Right lobe of liver (tissue), 6 donors: ENCODE data around the gene PPP4R2. TPM values are rescaled to one million over a fixed set of nuclear protein-coding genes. Genes with fewer than 3 reads are reported as not detected.
A peak's percentile ranks its signal among the peaks of the same experiment; 100 is the strongest.

Source experiments
- ATAC-seq, 4 donors: fragments of 200-7000 bp; cut with Tn5 transposase; one replicate each; pipeline ENCODE4 v1.9.1; 2020; ENCODE audit warnings: mild to moderate bottlenecking in 4 of 4, moderate library complexity in 4 of 4
- DNase-seq, 3 donors: peaks; one replicate each; pipeline ENCODE4 v3.0.0-alpha.2; 2020
- H3K27ac ChIP-seq, 3 donors: fragments of 200-600 bp; one replicate each; pipeline ENCODE4 v1.8.0; 2022
- H3K27me3 ChIP-seq, 2 donors: fragments of 200-600 bp; one replicate each; pipeline ENCODE4 v1.8.0; 2022
- H3K36me3 ChIP-seq, 4 donors: fragments of 200-600 bp; sonication (generic) in 1 of 4; one replicate each; pipeline versions ENCODE4 v1.5.1 to v1.8.0; 2017 to 2022; ENCODE audit warnings: control low read depth in 1 of 4
- H3K4me1 ChIP-seq, 4 donors: fragments of 200-600 bp; sonication (generic) in 1 of 4; one replicate each; pipeline versions ENCODE4 v1.5.1 to v1.8.0; 2017 to 2022; ENCODE audit warnings: control low read depth in 1 of 4
- H3K4me3 ChIP-seq, 3 donors: fragments of 200-600 bp; one replicate each; pipeline ENCODE4 v1.8.0; 2022
- H3K9me3 ChIP-seq, 4 donors: fragments of 200-600 bp; sonication (generic) in 1 of 4; one replicate each; pipeline versions ENCODE4 v1.5.1 to v1.8.0; 2017 to 2022; ENCODE audit warnings: control low read depth in 1 of 4
- CTCF ChIP-seq, 4 donors: fragments of 200-600 bp in 3 of 4; fragments of 450-650 bp in 1 of 4; IDR thresholded peaks; one replicate each; pipeline versions ENCODE4 v1.5.1 to v1.8.0; 2016 to 2022; ENCODE audit warnings: antibody characterized with exemption in 4 of 4, mild to moderate bottlenecking in 2 of 4
- POLR2A ChIP-seq: fragments of 450-650 bp; IDR thresholded peaks from one replicate; pipeline ENCODE4 v1.6.1; 2017; ENCODE audit warnings: antibody characterized with exemption, mild to moderate bottlenecking
- WGBS: methylation state at CpG from one replicate; pipeline ENCODE4 v1.1.6; 2018; ENCODE audit warnings: low coverage, low lambda C conversion rate; ENCODE audit not compliant: insufficient coverage; ENCODE audit errors: missing lambda C conversion rate; 5-methylcytosine and 5-hydroxymethylcytosine counted together
- intact Hi-C, 2 donors: fragments of 100-400 bp; cut with DNase I; formaldehyde crosslinking; loops; one replicate each; pipeline versions ENCODE4 v1.11.2 to v1.14.1; 2022
- total RNA-seq, 6 experiments: library from RNA; depleted of rRNA in 2 of 6; stranded (reverse); fragments of >200 nt in 2 of 6; fragmentation: NEBNext Ultra II Directional in 3 of 6; extraction: Animal tissue kit (Norgen Biotek cat#: 25700) in 3 of 6; gene quantifications; one replicate each; pipeline versions ENCODE4 v1.1.0 to v1.2.4, GENCODE V29; 2016 to 2023
- donor health status: DM: no; HTN: yes; CAD: no.
- donor health status: DM: no; HTN: no; CAD: no.
- donor health status: DM: no; HTN: no; CAD: no.
- donor health status: DM: no; HTN: yes; CAD: no.
- donor health status: DM: no; HTN: yes; CAD: no.

PPP4R2 gene
- total RNA-seq, 6 experiments from 2014 or later = 23.7 to 56.1 (median 42.3) TPM

- Histone ChIP-seq H3K27ac (no peak overlapping the region), H3K9me3 (no peaks in the 10 kb centered on the region), H3K36me3 (no peaks in the 10 kb centered on the region), H3K4me1 (peaks cover 0 to 41% (median 10%) of the 10 kb centered on the region in 4 donors), H3K27me3 (no peaks in the 10 kb centered on the region), H3K4me3 (no peak overlapping the region)
- peak; percentile 11 to 31 (median 18) for ATAC-seq
- TF ChIP-seq POLR2A = no peak
- TF ChIP-seq CTCF (IDR thresholded peaks at IDR 0.05) = no peak
- intact Hi-C loops = no loop called here
- 64% methylated on average over 3 of the region's 3 CpGs for WGBS
- DNase-seq = no peak
These were observed 40.3 kb downstream of the PPP4R2 start for GRCh38 chr3:73036694-73037591.

- H3K4me1 ChIP-seq = peaks cover 0 to 27% (median 7%) of the 10 kb centered on the region in 4 donors
- ATAC-seq (no peak), DNase-seq (no peak)
- no peak for TF ChIP-seq CTCF (IDR thresholded peaks at IDR 0.05)
- TF ChIP-seq POLR2A = no peak
- H3K36me3 ChIP-seq = no peaks in the 10 kb centered on the region
- H3K27ac ChIP-seq = no peak overlapping the region
- 30% methylated on average over 3 of the region's 3 CpGs for WGBS
- H3K9me3 ChIP-seq = no peaks in the 10 kb centered on the region
- no peaks in the 10 kb centered on the region for H3K27me3 ChIP-seq
- intact Hi-C loops = no loop called here
- no peak overlapping the region for H3K4me3 ChIP-seq
These were observed 44.9 kb downstream of the PPP4R2 start for GRCh38 chr3:73041537-73041936.

- intact Hi-C loops = no loop called here
- H3K4me1 ChIP-seq = peaks cover 0 to 10% (median 0%) of the 10 kb centered on the region in 4 donors
- no peak for ATAC-seq
- no peak for DNase-seq
- 58% methylated on average over 1 of the region's 1 CpG for WGBS
- no peak overlapping the region for H3K27ac ChIP-seq
- no peaks in the 10 kb centered on the region for H3K9me3 ChIP-seq
- no peaks in the 10 kb centered on the region for H3K27me3 ChIP-seq
- no peak for TF ChIP-seq CTCF (IDR thresholded peaks at IDR 0.05)
- TF ChIP-seq POLR2A = no peak
- H3K36me3 ChIP-seq = no peaks in the 10 kb centered on the region
- no peak overlapping the region for H3K4me3 ChIP-seq
These were observed 46.8 kb downstream of the PPP4R2 start for GRCh38 chr3:73043414-73043813.

GRCh38 chr3:73045391-73045790 is 48.8 kb downstream of the PPP4R2 start:
- 86% methylated on average over 6 of the region's 6 CpGs for WGBS
- intact Hi-C loops = no loop called here

More at GRCh38 chr3:73045391-73045790, 48.8 kb downstream of the PPP4R2 start:
- ATAC-seq (peak in 2 of 4 donors; percentile 38 to 45), DNase-seq (no peak)
- H3K4me1 ChIP-seq = peaks cover 0 to 4% (median 0%) of the 10 kb centered on the region in 4 donors
- peaks cover 0 to 6% (median 0%) of the 10 kb centered on the region in 4 donors for H3K36me3 ChIP-seq
- H3K27me3 ChIP-seq = no peaks in the 10 kb centered on the region
- H3K27ac ChIP-seq = no peak overlapping the region
- no peak for TF ChIP-seq POLR2A
- no peak for TF ChIP-seq CTCF (IDR thresholded peaks at IDR 0.05)
- no peak overlapping the region for H3K4me3 ChIP-seq
- H3K9me3 ChIP-seq = no peaks in the 10 kb centered on the region
